Astrocyte of the spinal cord (primary cell): Measurements from ENCODE around the gene MUL1.

Source experiments
- DNase-seq: peaks from one replicate; pipeline ENCODE4 v3.0.0; 2011; ENCODE audit warnings: low read depth, low spot score
- H3K4me3 ChIP-seq: 2 replicates; pipeline ENCODE4 v1.5.1; 2011; ENCODE audit warnings: low read depth, mild to moderate bottlenecking, low read length, moderate library complexity
- in situ Hi-C: cut with HindIII; loops from 2 replicates; pipeline ENCODE4 v1.10.0; 2017; ENCODE audit warnings: low sequenced_read_pairs
- TF ChIP-seq, protein P1 (sequence below): IDR thresholded peaks from 2 replicates; pipeline ENCODE4 v1.5.1; 2012; ENCODE audit warnings: low read depth, mild to moderate bottlenecking, low read length, inconsistent platforms

The MUL1 gene, protein sequence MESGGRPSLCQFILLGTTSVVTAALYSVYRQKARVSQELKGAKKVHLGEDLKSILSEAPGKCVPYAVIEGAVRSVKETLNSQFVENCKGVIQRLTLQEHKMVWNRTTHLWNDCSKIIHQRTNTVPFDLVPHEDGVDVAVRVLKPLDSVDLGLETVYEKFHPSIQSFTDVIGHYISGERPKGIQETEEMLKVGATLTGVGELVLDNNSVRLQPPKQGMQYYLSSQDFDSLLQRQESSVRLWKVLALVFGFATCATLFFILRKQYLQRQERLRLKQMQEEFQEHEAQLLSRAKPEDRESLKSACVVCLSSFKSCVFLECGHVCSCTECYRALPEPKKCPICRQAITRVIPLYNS

DNA sequence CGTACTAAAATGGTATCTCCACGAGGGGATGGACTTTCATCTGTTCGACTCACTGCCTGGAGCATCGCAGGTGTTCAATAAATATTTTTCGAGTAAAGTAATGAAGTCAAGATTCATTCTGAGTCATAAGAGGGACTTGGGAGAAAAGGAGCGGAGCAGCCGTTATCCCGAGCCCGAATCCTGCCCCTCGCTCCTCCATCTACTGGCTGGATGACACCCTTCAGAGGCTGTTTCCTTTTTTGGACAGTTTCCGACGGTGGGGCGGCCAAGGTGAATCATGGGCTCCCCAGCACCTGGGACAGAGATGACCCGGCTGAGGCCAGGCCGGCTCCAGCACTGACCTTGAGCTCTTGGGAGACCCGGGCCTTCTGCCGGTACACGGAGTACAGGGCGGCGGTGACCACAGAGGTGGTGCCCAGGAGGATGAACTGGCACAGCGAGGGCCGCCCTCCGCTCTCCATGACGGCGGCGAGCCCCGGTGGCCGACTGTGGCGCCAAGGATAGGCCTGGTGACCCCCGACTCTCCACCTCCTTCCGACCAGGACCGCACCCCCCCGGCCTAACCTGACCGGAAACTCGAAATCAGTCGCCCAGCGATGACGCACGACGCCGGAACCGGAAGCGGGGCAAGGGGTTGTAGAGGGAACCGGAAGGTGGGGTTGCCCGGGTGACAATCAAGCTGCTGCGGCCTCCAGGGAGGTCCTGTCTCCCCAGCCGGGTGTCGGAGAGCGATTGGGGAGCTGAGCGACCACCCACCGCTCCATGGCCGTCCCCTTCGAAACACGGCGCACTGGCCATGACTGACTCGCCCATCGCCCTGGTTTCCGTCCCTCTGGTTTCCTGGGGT lies at the start of gene MUL1:
MUL1 (minus strand) TSS at position 588 of the 847 bp plus-strand sequence; CDS start at position 461, 127 bp downstream.
- in situ Hi-C loops, result no loop called here
- peak within 1 kb of the TSS; percentile 89 for H3K4me3 ChIP-seq
- TF ChIP-seq, protein P1, sequence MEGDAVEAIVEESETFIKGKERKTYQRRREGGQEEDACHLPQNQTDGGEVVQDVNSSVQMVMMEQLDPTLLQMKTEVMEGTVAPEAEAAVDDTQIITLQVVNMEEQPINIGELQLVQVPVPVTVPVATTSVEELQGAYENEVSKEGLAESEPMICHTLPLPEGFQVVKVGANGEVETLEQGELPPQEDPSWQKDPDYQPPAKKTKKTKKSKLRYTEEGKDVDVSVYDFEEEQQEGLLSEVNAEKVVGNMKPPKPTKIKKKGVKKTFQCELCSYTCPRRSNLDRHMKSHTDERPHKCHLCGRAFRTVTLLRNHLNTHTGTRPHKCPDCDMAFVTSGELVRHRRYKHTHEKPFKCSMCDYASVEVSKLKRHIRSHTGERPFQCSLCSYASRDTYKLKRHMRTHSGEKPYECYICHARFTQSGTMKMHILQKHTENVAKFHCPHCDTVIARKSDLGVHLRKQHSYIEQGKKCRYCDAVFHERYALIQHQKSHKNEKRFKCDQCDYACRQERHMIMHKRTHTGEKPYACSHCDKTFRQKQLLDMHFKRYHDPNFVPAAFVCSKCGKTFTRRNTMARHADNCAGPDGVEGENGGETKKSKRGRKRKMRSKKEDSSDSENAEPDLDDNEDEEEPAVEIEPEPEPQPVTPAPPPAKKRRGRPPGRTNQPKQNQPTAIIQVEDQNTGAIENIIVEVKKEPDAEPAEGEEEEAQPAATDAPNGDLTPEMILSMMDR, result no peak
- peak; percentile 92 for DNase-seq

DNA sequence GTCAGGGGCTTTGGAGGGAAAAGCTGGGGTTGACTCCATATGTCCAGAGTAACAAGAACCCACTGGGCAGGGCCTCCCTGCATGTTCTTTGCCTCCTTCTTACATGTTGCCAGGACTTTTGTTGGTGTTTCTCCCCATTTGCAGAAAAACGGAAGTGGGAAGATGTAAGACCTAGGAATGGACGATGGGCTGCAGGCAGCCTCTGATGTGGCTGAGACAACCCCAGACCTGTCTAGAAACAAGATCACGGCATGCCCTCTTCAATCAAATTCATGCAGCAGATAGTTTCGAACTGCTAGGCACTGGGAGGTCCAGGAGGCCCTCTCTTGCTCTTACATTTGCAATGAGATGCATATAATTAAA lies 47.8 kb upstream of the MUL1 start:
- DNase-seq, result no peak
- TF ChIP-seq, protein P1, result no peak
- in situ Hi-C loops, result no loop called here
- H3K4me3 ChIP-seq, result no peak overlapping the region

DNA sequence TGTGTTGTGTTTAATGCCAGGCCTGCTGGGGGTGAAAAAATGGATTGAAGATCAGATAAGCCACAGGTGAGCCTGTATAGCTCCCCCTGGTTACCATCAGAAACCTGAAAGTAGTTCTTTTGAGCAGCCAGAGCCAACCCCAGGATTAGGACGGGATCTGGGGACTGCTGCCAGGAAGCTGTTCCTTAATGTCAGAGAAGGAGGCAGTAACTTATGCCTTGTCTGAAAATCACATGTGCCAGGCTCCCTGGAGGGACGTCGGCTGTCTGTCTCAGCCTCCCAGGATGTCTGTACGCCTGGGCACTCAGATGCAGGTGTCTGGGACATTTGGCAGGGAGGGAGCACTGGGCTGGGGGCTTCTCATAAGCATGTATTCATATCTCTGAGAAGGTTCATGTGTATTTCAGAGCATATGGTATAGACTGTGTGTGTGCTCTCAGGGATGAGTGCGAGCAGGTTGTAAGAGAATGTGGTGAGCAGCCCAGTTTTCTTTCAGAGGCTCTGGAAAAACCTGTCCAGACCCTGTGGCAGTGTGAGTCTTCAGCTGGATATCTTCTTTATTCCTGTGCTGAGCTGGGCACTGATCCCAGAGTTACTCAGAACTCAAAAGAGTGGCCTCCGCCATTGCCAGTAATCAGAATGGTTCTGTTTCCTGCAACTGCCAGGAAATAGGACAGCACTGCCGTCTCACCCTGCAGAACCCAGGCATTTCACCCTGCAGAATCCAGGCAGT lies 47.2 kb upstream of the MUL1 start:
- no peak overlapping the region for H3K4me3 ChIP-seq
- TF ChIP-seq, protein P1, result no peak
- peak; percentile 16 for DNase-seq
- in situ Hi-C loops, result no loop called here

DNA sequence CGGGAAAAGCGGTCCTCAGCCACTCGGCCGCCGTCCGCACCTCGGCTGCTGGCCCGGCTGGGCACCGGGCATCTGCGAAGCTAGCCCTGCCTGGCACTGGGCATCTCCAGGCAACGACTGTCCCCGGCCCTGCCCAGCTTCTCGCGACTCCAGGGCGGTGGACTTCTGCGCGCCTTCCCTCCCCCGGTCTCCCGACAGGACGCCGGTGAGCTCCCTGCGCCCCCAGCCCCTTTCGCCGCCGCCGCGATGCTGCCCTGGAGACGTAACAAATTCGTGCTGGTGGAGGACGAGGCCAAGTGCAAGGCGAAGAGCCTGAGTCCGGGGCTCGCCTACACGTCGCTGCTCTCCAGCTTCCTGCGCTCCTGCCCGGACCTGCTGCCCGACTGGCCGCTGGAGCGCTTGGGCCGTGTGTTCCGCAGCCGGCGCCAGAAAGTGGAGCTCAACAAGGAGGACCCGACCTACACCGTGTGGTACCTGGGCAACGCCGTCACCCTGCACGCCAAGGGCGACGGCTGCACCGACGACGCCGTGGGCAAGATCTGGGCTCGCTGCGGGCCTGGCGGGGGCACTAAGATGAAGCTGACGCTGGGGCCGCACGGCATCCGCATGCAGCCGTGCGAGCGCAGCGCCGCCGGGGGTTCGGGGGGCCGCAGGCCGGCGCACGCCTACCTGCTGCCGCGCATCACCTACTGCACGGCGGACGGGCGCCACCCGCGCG lies 44.9 kb upstream of the MUL1 start:
- TF ChIP-seq, protein P1, result no peak
- DNase-seq, result peak; percentile 20
- in situ Hi-C loops, result no loop called here
- no peak overlapping the region for H3K4me3 ChIP-seq

DNA sequence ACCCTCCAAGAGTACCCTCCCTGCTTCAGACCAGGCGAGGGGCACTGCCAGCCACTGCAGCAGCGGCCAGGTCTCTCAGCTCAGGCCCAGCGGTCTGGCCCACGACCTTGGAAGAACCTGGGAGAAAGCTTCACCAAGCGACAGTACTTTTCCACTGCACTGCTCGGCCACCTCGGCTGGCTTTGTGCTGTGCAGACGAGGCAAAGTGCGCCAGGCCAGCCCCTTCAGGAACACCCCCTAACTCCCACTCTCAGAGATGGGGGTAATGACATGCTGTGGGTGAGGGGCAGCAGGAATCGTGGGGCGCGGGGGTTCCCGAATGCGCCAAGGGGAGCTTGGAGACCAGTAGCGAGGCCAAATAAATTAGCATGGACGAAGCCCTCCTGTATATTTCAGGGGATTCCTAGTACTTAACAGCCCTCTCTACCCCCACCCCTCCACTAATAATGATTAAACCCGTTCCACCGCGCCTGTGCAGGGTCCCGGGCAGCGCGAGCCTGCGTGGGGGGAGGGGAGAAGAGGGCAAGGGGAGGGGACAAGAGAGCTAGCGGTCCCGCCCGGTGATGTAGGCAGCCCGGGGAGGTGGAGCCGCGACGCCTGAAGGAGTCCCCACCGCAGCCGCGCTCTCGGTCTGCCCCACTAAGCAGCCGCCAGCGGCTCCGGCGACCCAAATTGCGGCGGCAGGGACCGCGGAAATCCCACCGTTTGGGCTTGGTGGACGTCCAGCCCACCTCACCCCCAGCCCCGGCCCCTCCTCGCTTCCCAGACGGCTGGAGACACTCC lies 44.2 kb upstream of the MUL1 start, which contains the start of gene FAM43B:
FAM43B (plus strand) TSS at position 629 of the 783 bp plus-strand sequence. CDS start 401 bp downstream, outside the sequence.
- DNase-seq, result no peak
- TF ChIP-seq, protein P1, result no peak
- in situ Hi-C loops, result no loop called here
- peak within 1 kb of the TSS; percentile 10 for H3K4me3 ChIP-seq
